ENCODE data around the gene SLC10A1. TPM values are rescaled to one million over a fixed set of nuclear protein-coding genes. Genes with fewer than 3 reads are reported as not detected.

The SLC10A1 gene
- total and polyA plus RNA-seq, 12 donors, result not detected

- no peaks in the 10 kb centered on the region for H3K36me3 ChIP-seq
- no peak for DNase-seq
- peaks cover 0 to 37% (median 29%) of the 10 kb centered on the region in 7 donors for H3K27me3 ChIP-seq
- intact Hi-C loops (cut with DNase I), result no loop called here
- no peak overlapping the region for H3K27ac ChIP-seq
- no peak for TF ChIP-seq CTCF (IDR thresholded peaks at IDR 0.05)
- peaks cover 0 to 4% (median 0%) of the 10 kb centered on the region in 9 donors for H3K4me1 ChIP-seq
- WGBS, 2 donors, result 77 to 78% methylated on average over 2 of the region's 2 CpGs
- ATAC-seq, result no peak
- H3K9me3 ChIP-seq, result peaks cover 0 to 8% (median 0%) of the 10 kb centered on the region in 11 donors
- H3K4me3 ChIP-seq, result no peak overlapping the region
Observed at GRCh38 chr14:69820991-69821390, 23.9 kb upstream of the SLC10A1 start.

GRCh38 chr14:69819607-69820006, 22.6 kb upstream of the SLC10A1 start:
- Histone ChIP-seq H3K36me3 (no peaks in the 10 kb centered on the region), H3K27me3 (peaks cover 0 to 51% (median 30%) of the 10 kb centered on the region in 7 donors), H3K4me1 (peaks cover 0 to 4% (median 0%) of the 10 kb centered on the region in 9 donors), H3K4me3 (no peak overlapping the region), H3K9me3 (no peaks in the 10 kb centered on the region), H3K27ac (no peak overlapping the region)
- no peak for TF ChIP-seq CTCF (IDR thresholded peaks at IDR 0.05)
- WGBS, 2 donors, result 63 to 69% methylated on average over 8 of the region's 8 CpGs
- intact Hi-C loops (cut with DNase I), result loop anchor here in 9 of 10 donors (2.0 to 10.0 kb wide), 9 partner anchors 207 to 998 kb away; no protein-coding TSS in a partner anchor
- DNase-seq, result no peak
- no peak for ATAC-seq

GRCh38 chr14:69818758-69819191, 21.7 kb upstream of the SLC10A1 start:
- peak; percentile 74 to 87 (median 82) for TF ChIP-seq CTCF (IDR thresholded peaks at IDR 0.05)
- H3K27ac ChIP-seq, result no peak overlapping the region
- intact Hi-C loops (cut with DNase I), result loop anchor here (1.0 to 10.0 kb wide), 11 partner anchors 208 to 999 kb away; no protein-coding TSS in a partner anchor
- H3K27me3 ChIP-seq, result peaks cover 0 to 51% (median 38%) of the 10 kb centered on the region in 7 donors
- H3K4me3 ChIP-seq, result no peak overlapping the region
- WGBS, 2 donors, result 7 to 10% methylated on average over 11 of the region's 11 CpGs
- H3K36me3 ChIP-seq, result no peaks in the 10 kb centered on the region
- peak in 7 of 8 donors; percentile 56 to 79 (median 62) for ATAC-seq
- H3K9me3 ChIP-seq, result no peaks in the 10 kb centered on the region
- H3K4me1 ChIP-seq, result peaks cover 0 to 4% (median 0%) of the 10 kb centered on the region in 9 donors
- peak in 1 of 2 donors; percentile 48 for DNase-seq

GRCh38 chr14:69816216-69816615, 19.2 kb upstream of the SLC10A1 start:
- TF ChIP-seq CTCF (IDR thresholded peaks at IDR 0.05), result no peak
- H3K9me3 ChIP-seq, result no peaks in the 10 kb centered on the region
- no peak overlapping the region for H3K27ac ChIP-seq
- WGBS, 2 donors, result 78 to 89% methylated on average over 5 of the region's 5 CpGs
- H3K36me3 ChIP-seq, result no peaks in the 10 kb centered on the region
- H3K4me3 ChIP-seq, result no peak overlapping the region
- peaks cover 0 to 55% (median 38%) of the 10 kb centered on the region in 7 donors for H3K27me3 ChIP-seq
- peaks cover 0 to 4% (median 0%) of the 10 kb centered on the region in 9 donors for H3K4me1 ChIP-seq
- DNase-seq (no peak), ATAC-seq (no peak)
- intact Hi-C loops (cut with DNase I), result loop anchor here in 6 of 10 donors (5.0 to 10.0 kb wide), 6 partner anchors 211 to 1001 kb away; no protein-coding TSS in a partner anchor
